ENCODE results near the gene SZRD1.

The SZRD1 gene

GRCh38 chr1:16440131-16440469, 73.1 kb downstream of the SZRD1 start:
- DNase-seq (ENCODE audit: low read depth) = no peak
- H3K4me3 ChIP-seq (ENCODE audit: low read depth, low read length) = peak overlapping the region; percentile 43
- no peak for TF ChIP-seq CTCF (IDR thresholded peaks at IDR 0.05; ENCODE audit: insufficient read depth, low read depth, low read length, missing control alignments)

DNA sequence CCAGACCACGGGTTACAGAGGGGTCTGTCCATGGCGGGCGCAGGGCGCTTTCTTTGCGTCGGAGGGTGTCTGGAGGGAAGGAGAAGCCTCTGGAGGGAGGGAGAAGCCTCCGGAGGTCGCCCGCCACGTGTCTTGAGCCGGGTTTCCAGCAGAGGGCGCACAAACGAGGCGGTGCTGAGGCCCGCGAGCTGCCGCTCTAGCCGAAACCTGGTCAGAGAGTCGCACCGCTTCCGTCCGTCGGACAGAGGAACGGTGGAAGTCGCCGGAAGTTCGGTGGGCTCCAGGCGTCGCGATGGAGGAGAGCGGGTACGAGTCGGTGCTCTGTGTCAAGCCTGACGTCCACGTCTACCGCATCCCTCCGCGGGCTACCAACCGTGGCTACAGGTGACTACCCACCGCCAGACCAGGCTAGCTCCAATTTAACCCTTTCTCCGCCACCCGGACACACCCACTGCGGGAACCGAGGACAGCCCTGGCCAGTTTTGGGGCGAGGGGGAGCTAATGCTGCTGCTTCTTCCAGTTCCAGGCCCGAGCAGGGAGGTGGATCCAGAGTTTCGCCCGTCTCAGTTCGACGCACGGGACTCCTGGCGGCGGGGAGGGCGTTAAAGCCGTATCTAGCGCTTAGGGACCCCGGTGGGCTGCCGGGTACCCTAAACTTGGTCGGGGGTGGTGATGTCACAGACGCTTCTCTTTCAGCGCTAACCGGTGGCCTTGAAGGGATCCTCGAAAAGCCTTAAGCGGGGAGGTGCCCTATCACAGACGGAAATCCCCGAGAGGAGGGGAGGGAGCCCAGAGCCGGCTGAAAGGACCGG, 73.6 kb downstream of the SZRD1 start, which contains the start of gene NECAP2:
Gene NECAP2, plus strand, starts transcription at position 255 of the 812 bp plus-strand sequence. Its CDS starts 38 bp downstream, at position 293.
- peak; percentile 97 for DNase-seq (ENCODE audit: low read depth)
- H3K4me3 ChIP-seq (ENCODE audit: low read depth, low read length) = peak within 1 kb of the TSS; percentile 96
- peak; percentile 95 for TF ChIP-seq CTCF (IDR thresholded peaks at IDR 0.05; ENCODE audit: insufficient read depth, low read depth, low read length, missing control alignments)

- no peak for TF ChIP-seq CTCF (IDR thresholded peaks at IDR 0.05; ENCODE audit: insufficient read depth, low read depth, low read length, missing control alignments)
- H3K4me3 ChIP-seq (ENCODE audit: low read depth, low read length) = peak overlapping the region; percentile 96
- DNase-seq (ENCODE audit: low read depth) = no peak
These were observed 74.2 kb downstream of the SZRD1 start for GRCh38 chr1:16441282-16441665.

GRCh38 chr1:16442265-16442664, 75.2 kb downstream of the SZRD1 start:
- H3K4me3 ChIP-seq (ENCODE audit: low read depth, low read length) = peak overlapping the region; percentile 96

GRCh38 chr1:16442941-16443340, 75.9 kb downstream of the SZRD1 start:
- no peak for TF ChIP-seq CTCF (IDR thresholded peaks at IDR 0.05; ENCODE audit: insufficient read depth, low read depth, low read length, missing control alignments)
- peak; percentile 25 for DNase-seq (ENCODE audit: low read depth)
- H3K4me3 ChIP-seq (ENCODE audit: low read depth, low read length) = peak overlapping the region; percentile 96

More at GRCh38 chr1:16442265-16442664, 75.2 kb downstream of the SZRD1 start:
- DNase-seq (ENCODE audit: low read depth) = peak; percentile 58
- no peak for TF ChIP-seq CTCF (IDR thresholded peaks at IDR 0.05; ENCODE audit: insufficient read depth, low read depth, low read length, missing control alignments)

GRCh38 chr1:16443975-16444770, 77.1 kb downstream of the SZRD1 start:
- TF ChIP-seq CTCF (IDR thresholded peaks at IDR 0.05; ENCODE audit: insufficient read depth, low read depth, low read length, missing control alignments) = no peak
- DNase-seq (ENCODE audit: low read depth) = no peak
- H3K4me3 ChIP-seq (ENCODE audit: low read depth, low read length) = no peak overlapping the region
